Coronary artery (tissue), 2 donors: ENCODE data around the gene GPATCH3.
A peak's percentile ranks its signal among the peaks of the same experiment; 100 is the strongest.
"Not testable (repeated sequence)": the region's sequence is repeated elsewhere in the genome, so short reads cannot be mapped to it uniquely, and the experiment has no call there.

Experiments
- DNase-seq: peaks from one replicate; pipeline ENCODE4 v3.0.0-alpha.2; 2017; ENCODE audit warnings: low spot score
- H3K27ac ChIP-seq, 2 donors: fragments of 200-600 bp; sonication (generic); one replicate each; pipeline ENCODE4 v1.5.1; 2016 to 2019
- H3K4me3 ChIP-seq: fragments of 200-600 bp; sonication (generic); 2 replicates; pipeline ENCODE4 v1.5.1; 2016; ENCODE audit warnings: mild to moderate bottlenecking, moderate library complexity
- TF ChIP-seq, protein P1 (sequence below): fragments of 200-600 bp; sonication (generic); IDR thresholded peaks from one replicate; pipeline ENCODE4 v1.5.1; 2019; ENCODE audit warnings: antibody characterized with exemption

The GPATCH3 gene, protein sequence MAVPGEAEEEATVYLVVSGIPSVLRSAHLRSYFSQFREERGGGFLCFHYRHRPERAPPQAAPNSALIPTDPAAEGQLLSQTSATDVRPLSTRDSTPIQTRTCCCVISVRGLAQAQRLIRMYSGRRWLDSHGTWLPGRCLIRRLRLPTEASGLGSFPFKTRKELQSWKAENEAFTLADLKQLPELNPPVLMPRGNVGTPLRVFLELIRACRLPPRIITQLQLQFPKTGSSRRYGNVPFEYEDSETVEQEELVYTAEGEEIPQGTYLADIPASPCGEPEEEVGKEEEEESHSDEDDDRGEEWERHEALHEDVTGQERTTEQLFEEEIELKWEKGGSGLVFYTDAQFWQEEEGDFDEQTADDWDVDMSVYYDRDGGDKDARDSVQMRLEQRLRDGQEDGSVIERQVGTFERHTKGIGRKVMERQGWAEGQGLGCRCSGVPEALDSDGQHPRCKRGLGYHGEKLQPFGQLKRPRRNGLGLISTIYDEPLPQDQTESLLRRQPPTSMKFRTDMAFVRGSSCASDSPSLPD

GRCh38 chr1:26900001-26900814 lies at the start of gene GPATCH3:
TSS of gene GPATCH3 (minus strand) at chr1:26900467. CDS start at chr1:26900442, 25 bp downstream.
- peak within 1 kb of the TSS; percentile 63 to 79 for H3K27ac ChIP-seq
- DNase-seq: peak; percentile 92
- H3K4me3 ChIP-seq: peak within 1 kb of the TSS; percentile 95
- TF ChIP-seq, protein P1, sequence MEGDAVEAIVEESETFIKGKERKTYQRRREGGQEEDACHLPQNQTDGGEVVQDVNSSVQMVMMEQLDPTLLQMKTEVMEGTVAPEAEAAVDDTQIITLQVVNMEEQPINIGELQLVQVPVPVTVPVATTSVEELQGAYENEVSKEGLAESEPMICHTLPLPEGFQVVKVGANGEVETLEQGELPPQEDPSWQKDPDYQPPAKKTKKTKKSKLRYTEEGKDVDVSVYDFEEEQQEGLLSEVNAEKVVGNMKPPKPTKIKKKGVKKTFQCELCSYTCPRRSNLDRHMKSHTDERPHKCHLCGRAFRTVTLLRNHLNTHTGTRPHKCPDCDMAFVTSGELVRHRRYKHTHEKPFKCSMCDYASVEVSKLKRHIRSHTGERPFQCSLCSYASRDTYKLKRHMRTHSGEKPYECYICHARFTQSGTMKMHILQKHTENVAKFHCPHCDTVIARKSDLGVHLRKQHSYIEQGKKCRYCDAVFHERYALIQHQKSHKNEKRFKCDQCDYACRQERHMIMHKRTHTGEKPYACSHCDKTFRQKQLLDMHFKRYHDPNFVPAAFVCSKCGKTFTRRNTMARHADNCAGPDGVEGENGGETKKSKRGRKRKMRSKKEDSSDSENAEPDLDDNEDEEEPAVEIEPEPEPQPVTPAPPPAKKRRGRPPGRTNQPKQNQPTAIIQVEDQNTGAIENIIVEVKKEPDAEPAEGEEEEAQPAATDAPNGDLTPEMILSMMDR: no peak

- no peak overlapping the region for H3K4me3 ChIP-seq
- H3K27ac ChIP-seq: no peak overlapping the region
- no peak for DNase-seq
- TF ChIP-seq, protein P1: no peak
Observed at GRCh38 chr1:26949926-26950319, 49.7 kb upstream of the GPATCH3 start.

DNA sequence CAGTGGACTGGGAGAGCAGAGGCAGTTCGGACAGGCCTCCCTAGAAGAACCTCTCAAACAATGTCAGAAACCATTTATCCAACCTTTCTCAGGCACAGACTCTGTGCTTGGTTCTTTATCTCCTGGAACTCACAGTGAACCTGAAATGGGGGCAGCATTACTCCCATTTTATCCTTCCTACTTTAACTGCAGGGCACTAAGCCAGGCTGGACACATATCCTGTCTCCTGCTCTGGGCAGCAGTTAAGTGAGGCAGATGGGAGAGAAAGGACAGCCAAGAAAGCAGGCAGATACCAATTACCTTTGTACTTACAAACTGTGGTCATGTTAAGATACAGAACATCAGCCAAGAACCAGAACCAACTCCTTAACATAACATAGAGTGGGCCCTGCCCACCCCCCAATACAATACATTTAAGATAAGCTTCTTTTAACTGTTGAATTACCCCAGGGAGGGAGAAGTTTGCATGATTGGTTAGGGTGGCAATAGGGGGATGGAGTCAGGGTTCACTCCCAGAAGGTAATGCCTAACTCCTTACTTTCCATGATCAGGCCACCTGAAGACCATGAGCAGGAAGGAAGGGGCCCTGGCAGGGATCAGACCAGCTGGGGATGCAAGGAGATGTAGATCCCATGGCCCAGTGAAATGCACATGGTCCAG lies 49.1 kb upstream of the GPATCH3 start:
- TF ChIP-seq, protein P1: no peak
- Histone ChIP-seq H3K27ac (no peak overlapping the region), H3K4me3 (no peak overlapping the region)
- no peak for DNase-seq

- H3K4me3 ChIP-seq, H3K27ac ChIP-seq, DNase-seq: not testable (repeated sequence)
Observed at GRCh38 chr1:26948725-26949057, 48.4 kb upstream of the GPATCH3 start.

DNA sequence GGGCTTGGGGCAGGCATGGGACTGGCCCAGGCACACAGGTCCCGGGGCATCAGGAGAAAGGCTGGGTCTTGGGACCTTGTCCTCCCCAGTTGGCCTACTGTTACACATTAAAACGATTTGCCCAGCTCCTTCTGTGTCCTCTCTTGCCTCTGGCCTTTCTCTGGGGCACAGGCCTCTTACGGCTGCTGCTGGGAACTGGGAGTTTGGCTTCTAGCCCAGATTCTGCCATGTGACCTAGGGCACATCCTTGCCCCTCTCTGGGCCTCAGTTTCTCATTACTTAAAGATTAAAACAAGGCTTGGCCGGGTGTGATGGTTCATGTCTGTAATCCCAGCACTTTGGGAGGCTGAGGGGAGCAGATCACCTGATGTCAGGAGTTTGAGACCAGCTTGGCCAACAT lies 46.0 kb upstream of the GPATCH3 start:
- H3K27ac ChIP-seq: no peak overlapping the region
- no peak for DNase-seq
- TF ChIP-seq, protein P1: no peak
- no peak overlapping the region for H3K4me3 ChIP-seq

GRCh38 chr1:26945728-26946127 lies 45.5 kb upstream of the GPATCH3 start:
- TF ChIP-seq, protein P1: no peak
- no peak overlapping the region for H3K4me3 ChIP-seq
- H3K27ac ChIP-seq: no peak overlapping the region
- DNase-seq: no peak

DNA sequence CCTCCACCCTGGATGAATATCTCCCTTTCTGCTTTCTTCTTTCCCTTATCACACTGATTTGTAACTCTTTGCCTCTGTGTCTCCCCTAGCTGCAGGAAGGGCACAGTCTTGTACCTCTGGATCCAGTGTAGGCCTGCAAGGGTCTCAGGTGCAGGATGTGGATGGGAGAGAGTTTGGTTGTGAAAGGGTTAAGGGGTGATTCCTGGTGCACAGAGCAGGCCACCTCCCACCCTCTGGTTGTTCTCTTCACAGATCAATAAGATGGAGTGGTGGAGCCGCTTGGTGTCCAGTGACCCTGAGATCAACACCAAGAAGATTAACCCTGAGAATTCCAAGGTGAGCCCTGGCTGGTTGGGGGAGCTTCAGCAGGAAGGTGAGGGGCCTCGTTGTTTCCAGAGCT lies 44.9 kb upstream of the GPATCH3 start:
- H3K27ac ChIP-seq: no peak overlapping the region
- TF ChIP-seq, protein P1: no peak
- DNase-seq: no peak
- no peak overlapping the region for H3K4me3 ChIP-seq
